K562 (cell line): ENCODE measurements around the gene UBA52. TPM values are rescaled to one million over a fixed set of nuclear protein-coding genes. Genes with fewer than 3 reads are reported as not detected.

Source experiments
- CBFA2T3 ChIP-seq: fragments of 450-650 bp; IDR thresholded peaks from 2 replicates; pipeline ENCODE4 v1.6.1; 2017
- CBX8 ChIP-seq: fragments of 200-600 bp; sonication (generic); IDR thresholded peaks from 2 replicates; pipeline ENCODE4 v1.6.1; 2012; ENCODE audit warnings: borderline replicate concordance, mixed run types, low read depth, mild to moderate bottlenecking, moderate library complexity, mixed read lengths, low read length, control low read depth, inconsistent platforms; ENCODE audit not compliant: poor library complexity, severe bottlenecking; ENCODE audit errors: extremely low read depth
- HES1 ChIP-seq: fragments of 450-650 bp; IDR thresholded peaks from 2 replicates; pipeline ENCODE4 v1.6.1; 2016; ENCODE audit warnings: low read depth, mild to moderate bottlenecking, moderate library complexity
- ILK ChIP-seq: fragments of 450-650 bp; IDR thresholded peaks from 2 replicates; pipeline ENCODE4 v1.6.1; 2016; ENCODE audit warnings: missing genetic modification characterization, low read depth, mild to moderate bottlenecking, missing compliant biosample characterization, moderate library complexity, borderline replicate concordance
- KLF10 ChIP-seq: fragments of 250-450 bp; sonication (Bioruptor Pico); IDR thresholded peaks from 2 replicates; pipeline ENCODE4 v1.6.1; 2021; ENCODE audit warnings: matching md5 sums
- NR2C1 ChIP-seq, 2 experiments: fragments of 450-650 bp; IDR thresholded peaks; 2 replicates each; pipeline ENCODE4 v1.6.1; 2017; ENCODE audit warnings: mild to moderate bottlenecking in 2 of 2, antibody characterized with exemption in 1 of 2, inconsistent platforms in 1 of 2, missing compliant biosample characterization in 1 of 2, missing genetic modification characterization in 1 of 2
- NR4A1 ChIP-seq, 2 experiments: fragments of 250-450 bp in 1 of 2; fragments of 450-650 bp in 1 of 2; sonication (Bioruptor Pico) in 1 of 2; IDR thresholded peaks; 2 replicates each; pipeline versions ENCODE4 v1.4.0 to v1.6.1; 2016 to 2020; ENCODE audit warnings: mild to moderate bottlenecking in 2 of 2, missing compliant biosample characterization in 1 of 2, missing genetic modification characterization in 1 of 2, moderate library complexity in 1 of 2
- PPARD ChIP-seq: fragments of 250-450 bp; sonication (Bioruptor Pico); IDR thresholded peaks from 2 replicates; pipeline ENCODE4 v1.8.0; 2022; ENCODE audit warnings: inconsistent platforms, mild to moderate bottlenecking, moderate library complexity
- PYGO2 ChIP-seq: fragments of 450-650 bp; IDR thresholded peaks from 2 replicates; pipeline ENCODE4 v1.6.1; 2016; ENCODE audit warnings: mild to moderate bottlenecking, missing genetic modification characterization, moderate library complexity, missing compliant biosample characterization
- SMARCA4 ChIP-seq: fragments of 450-650 bp; IDR thresholded peaks from 2 replicates; pipeline ENCODE4 v1.6.1; 2016
- SRSF9 ChIP-seq: fragments of 200-400 bp; formaldehyde crosslinking; IDR thresholded peaks from 2 replicates; pipeline ENCODE4 v1.6.1; 2017; ENCODE audit warnings: low read depth, low read length, borderline replicate concordance
- THRA ChIP-seq: fragments of 450-650 bp; IDR thresholded peaks from 2 replicates; pipeline ENCODE4 v1.6.1; 2017; ENCODE audit warnings: mild to moderate bottlenecking, moderate library complexity
- THRB ChIP-seq: fragments of 450-650 bp; formaldehyde crosslinking; conservative IDR thresholded peaks from 2 replicates; pipeline ENCODE4 v1.4.0; 2022; ENCODE audit warnings: mild to moderate bottlenecking, missing genetic modification characterization
- ZBTB17 ChIP-seq: fragments of 450-650 bp; formaldehyde crosslinking; IDR thresholded peaks from 2 replicates; pipeline ENCODE4 v1.4.0; 2020; ENCODE audit warnings: mild to moderate bottlenecking
- ZBTB5 ChIP-seq: fragments of 450-650 bp; IDR thresholded peaks from 2 replicates; pipeline ENCODE4 v1.6.1; 2017; ENCODE audit warnings: antibody characterized with exemption
- ZKSCAN8 ChIP-seq: fragments of 200-800 bp; sonication (Bioruptor generic); IDR thresholded peaks from 2 replicates; pipeline ENCODE4 v1.6.1; 2016; ENCODE audit warnings: missing genetic modification characterization, missing compliant biosample characterization
- ZNF57 ChIP-seq: fragments of 450-650 bp; formaldehyde crosslinking; IDR thresholded peaks from 2 replicates; pipeline ENCODE4 v1.4.0; 2020; ENCODE audit warnings: mild to moderate bottlenecking, moderate library complexity
- polyA plus RNA-seq, 8 experiments: library from polyadenylated mRNA; depleted of rRNA in 4 of 8; stranded (reverse) in 5 of 8; unstranded in 3 of 8; fragments of >200 nt; fragmentation: Nextera tagmentation in 2 of 8; fragmentation: Illumina TruSeq in 1 of 8; extraction: Ambion mirVana in 2 of 8; extraction: Trizol in 1 of 8; gene quantifications; 2 replicates each; pipeline versions ENCODE4 v1.2.1 to v1.2.3, GENCODE V29; 2011 to 2014; ENCODE audit warnings: inconsistent platforms in 1 of 8, missing spikeins in 1 of 8
- total RNA-seq, 7 experiments: library from RNA; depleted of rRNA in 6 of 7; stranded (reverse); fragments of >200 nt in 6 of 7; fragmentation: Illumina TruSeq in 2 of 7; extraction: Trizol in 2 of 7; gene quantifications; 2 replicates each; pipeline versions ENCODE4 v1.2.1 to v1.2.3, GENCODE V29; 2011 to 2021; ENCODE audit warnings: low replicate concordance in 1 of 7
- TF ChIP-seq, protein P1 (sequence below): fragments of 250-450 bp; sonication (Bioruptor Pico); IDR thresholded peaks from 2 replicates; pipeline ENCODE4 v1.5.1; 2021; ENCODE audit warnings: mild to moderate bottlenecking
- TF ChIP-seq, protein P2 (sequence below): fragments of 250-450 bp; sonication (Bioruptor Pico); IDR thresholded peaks from 2 replicates; pipeline ENCODE4 v1.5.0; 2021

Gene UBA52
- total and polyA plus RNA-seq, 9 of the 15 experiments (the other 6 are each of a cell fraction or from before 2014, with no cell fraction given): 1,110 to 2,751 (median 1,733) TPM

- TF ChIP-seq SMARCA4: no peak
- TF ChIP-seq NR2C1 (IDR thresholded peaks at IDR 0.05): no peak
- no peak for TF ChIP-seq NR2C1 (tag; IDR thresholded peaks at IDR 0.05)
- peak; percentile 4; the same call in 1 of the 2 replicates for TF ChIP-seq CBFA2T3
- no peak for TF ChIP-seq ZNF57 (CRISPR knock-in tag)
- no peak for TF ChIP-seq PPARD (CRISPR knock-in tag)
- TF ChIP-seq THRB (CRISPR knock-in tag): no peak
- no peak for TF ChIP-seq NR4A1 (CRISPR knock-in tag; IDR thresholded peaks at IDR 0.05)
- TF ChIP-seq NR4A1 (tag; IDR thresholded peaks at IDR 0.05): peak; percentile 71; the same call in 1 of the 2 replicates
- TF ChIP-seq PYGO2 (tag): no peak
- TF ChIP-seq ZKSCAN8: no peak
- peak; percentile 69 for TF ChIP-seq ZBTB17 (CRISPR knock-in tag)
- TF ChIP-seq KLF10 (CRISPR knock-in tag): no peak
- no peak for TF ChIP-seq THRA
- no peak for TF ChIP-seq ILK
- TF ChIP-seq CBX8: no peak
- no peak for TF ChIP-seq SRSF9
- TF ChIP-seq HES1: no peak
- no peak for TF ChIP-seq ZBTB5
- TF ChIP-seq, protein P1, sequence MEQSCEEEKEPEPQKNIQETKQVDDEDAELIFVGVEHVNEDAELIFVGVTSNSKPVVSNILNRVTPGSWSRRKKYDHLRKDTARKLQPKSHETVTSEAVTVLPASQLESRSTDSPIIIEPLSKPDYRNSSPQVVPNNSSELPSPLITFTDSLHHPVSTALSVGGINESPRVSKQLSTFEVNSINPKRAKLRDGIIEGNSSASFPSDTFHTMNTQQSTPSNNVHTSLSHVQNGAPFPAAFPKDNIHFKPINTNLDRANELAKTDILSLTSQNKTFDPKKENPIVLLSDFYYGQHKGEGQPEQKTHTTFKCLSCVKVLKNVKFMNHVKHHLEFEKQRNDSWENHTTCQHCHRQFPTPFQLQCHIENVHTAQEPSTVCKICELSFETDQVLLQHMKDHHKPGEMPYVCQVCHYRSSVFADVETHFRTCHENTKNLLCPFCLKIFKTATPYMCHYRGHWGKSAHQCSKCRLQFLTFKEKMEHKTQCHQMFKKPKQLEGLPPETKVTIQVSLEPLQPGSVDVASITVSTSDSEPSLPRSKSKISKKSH (CRISPR knock-in tag): no peak
- TF ChIP-seq, protein P2, sequence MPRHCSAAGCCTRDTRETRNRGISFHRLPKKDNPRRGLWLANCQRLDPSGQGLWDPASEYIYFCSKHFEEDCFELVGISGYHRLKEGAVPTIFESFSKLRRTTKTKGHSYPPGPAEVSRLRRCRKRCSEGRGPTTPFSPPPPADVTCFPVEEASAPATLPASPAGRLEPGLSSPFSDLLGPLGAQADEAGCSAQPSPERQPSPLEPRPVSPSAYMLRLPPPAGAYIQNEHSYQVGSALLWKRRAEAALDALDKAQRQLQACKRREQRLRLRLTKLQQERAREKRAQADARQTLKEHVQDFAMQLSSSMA (CRISPR knock-in tag): no peak
Observed at GRCh38 chr19:18589380-18590272, 18.0 kb downstream of the UBA52 start (continued).
